Ureter (tissue), 1 donor: ENCODE measurements around the gene PPP1R18. TPM values are rescaled to one million over a fixed set of nuclear protein-coding genes. Genes with fewer than 3 reads are reported as not detected.

ENCODE experiments used
- DNase-seq: peaks from one replicate; pipeline ENCODE4 v3.0.0-alpha.2; 2020; ENCODE audit warnings: low spot score
- total RNA-seq: library from RNA; stranded (reverse); gene quantifications from one replicate; pipeline ENCODE4 v1.2.4, GENCODE V29; 2023
- donor health status: DM: yes; HTN: yes; CAD: no.

Gene PPP1R18
- total RNA-seq, 1 donor from 2014 or later: 31.5 TPM

- DNase-seq: no peak
These were observed 2.8 kb upstream of the PPP1R18 start for GRCh38 chr6:30689022-30689865.

DNA sequence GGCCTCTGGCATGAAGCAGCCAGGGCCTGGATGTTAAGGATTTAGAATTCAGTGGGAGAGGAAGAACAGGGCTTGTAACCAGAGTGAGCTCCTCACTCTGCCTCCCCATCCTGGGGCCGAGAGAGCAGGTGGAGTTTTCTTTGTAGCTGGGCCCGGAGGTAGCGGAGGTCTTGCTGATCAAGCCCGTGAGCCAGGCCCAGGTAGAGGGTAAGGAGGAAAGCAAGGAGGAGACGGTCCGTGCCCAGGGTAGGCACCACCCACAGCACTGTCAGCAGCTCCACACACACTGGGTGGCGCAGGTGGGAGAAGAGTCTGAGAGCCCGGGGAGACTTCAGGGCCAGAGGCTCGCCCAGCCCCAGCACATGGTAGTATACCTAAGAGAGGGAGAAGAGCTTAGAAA, 2.1 kb upstream of the PPP1R18 start:
- no peak for DNase-seq

DNA sequence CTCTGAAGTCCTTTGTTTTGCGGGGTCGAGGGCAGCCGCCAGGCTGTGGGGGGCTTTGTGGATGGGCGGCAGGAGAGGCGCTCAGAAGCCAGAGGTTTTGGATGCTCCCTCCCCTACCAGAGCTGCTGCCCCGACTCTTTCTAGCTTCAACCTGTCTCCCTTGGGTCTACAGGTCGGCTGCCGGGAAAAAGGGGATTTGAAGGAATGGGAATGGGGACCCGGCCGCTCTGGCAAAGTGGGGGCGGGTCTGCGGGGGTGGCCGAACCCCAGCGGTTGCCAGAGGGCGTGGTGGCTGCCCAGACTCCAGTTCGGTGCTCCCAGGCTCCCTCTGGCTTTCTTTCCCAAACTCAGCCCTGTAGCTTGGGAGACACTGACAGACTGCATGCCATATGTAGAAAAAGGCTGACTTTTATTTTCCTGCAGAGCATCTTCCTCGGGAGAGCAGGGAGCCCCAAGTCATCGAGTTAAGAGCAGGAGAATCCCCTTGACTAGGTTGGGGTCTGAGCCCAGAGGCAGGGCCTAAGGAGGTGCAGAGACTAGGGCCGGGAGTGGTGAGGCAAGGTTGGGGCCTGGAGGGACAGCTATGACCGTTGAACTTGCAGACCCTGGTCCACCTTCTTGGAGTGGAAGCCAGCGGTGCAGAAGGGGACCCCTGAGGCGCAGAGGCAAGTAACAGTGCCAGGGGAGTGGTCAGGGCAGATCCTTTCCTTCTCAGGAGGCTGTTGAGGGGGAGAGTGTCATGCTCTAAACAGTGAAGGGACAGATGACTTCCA, 1.4 kb upstream of the PPP1R18 start:
- DNase-seq: peak; percentile 66

GRCh38 chr6:30686908-30687658, 638 bp upstream of the PPP1R18 start:
- DNase-seq: peak; percentile 94

DNA sequence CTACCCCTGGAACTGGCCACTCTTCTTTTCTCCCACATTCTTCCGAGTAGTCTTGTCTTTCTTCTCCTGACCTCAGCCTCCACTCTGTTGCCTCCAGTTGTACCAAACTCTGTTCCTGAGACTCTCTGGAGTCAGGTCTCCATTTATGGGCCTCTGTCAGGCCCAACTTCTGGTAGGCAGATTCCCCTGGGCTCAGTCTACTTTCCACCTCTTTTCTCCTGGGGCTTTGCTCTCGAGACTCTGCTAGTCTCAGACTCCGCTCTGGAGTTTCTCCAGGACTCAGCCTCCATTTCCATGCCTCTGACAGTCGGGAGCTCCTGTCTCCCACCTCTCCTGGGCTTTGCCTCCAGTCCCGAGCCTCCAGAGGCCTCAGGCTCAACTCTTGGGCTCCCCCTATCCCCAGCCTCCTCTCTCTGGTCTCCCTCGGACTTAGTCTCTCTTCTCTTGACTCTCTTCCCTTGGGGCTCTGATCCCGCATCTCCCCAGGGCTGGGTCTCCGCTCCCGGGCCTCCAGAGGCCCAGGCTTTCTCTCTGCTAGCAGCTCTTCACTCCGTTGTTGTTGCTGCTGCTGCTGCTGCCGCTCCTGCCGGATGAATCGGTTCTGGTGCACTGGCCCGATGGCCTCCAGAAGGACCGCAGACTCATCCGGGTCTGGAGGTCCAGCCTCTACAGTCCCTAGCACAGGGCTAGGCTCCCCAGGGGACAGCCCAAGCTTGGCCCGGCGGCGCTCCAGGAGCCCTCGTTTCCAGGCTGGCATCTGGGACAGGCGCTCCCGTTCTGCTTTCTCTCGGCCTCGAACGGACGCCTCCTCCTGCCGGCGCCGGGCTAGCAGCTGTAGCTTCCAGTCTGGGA, 1.1 kb downstream of the PPP1R18 start:
- DNase-seq: no peak

DNA sequence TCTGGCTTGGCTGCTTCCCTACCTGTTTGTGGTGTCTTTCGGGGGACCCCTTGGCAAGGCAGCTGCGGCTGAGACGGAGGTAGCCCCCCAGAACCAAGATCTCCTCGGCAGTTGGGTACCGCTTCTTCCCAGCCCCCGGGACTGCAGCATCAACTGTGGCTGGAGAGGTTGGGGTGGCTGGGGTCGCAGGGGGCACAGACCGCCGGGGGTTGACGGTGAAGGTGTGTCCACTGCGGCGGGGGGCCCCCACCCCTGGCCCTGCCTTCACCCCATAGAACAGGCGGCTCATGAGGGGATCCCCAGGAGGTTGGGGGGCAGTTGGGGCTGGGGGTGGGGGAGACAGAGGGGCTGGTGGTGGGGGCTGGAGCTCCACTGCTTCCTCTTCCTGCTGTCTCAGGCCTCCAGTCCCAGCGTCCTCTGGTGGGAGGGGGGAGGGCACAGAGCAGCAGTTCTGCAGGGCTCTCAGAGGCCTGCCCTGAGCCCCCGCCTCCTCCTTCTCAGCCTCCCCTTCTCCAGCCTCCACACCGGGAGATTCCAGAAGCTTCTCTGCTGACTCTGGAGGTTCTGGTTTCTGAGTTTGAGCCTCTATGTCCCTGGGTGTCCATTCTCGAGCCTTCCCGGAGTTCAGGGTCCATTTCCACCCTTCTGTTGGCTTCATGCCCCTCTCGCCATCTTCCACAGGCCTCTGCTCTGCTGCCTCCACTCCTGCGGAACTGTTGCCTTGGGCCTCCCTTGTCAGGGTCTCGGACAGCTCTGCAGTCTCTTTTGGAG, 1.9 kb downstream of the PPP1R18 start:
- DNase-seq: peak; percentile 62

- no peak for DNase-seq
These were observed 2.5 kb downstream of the PPP1R18 start for GRCh38 chr6:30683980-30684338.

GRCh38 chr6:30683183-30683979, 3.1 kb downstream of the PPP1R18 start:
- peak; percentile 58 for DNase-seq

DNA sequence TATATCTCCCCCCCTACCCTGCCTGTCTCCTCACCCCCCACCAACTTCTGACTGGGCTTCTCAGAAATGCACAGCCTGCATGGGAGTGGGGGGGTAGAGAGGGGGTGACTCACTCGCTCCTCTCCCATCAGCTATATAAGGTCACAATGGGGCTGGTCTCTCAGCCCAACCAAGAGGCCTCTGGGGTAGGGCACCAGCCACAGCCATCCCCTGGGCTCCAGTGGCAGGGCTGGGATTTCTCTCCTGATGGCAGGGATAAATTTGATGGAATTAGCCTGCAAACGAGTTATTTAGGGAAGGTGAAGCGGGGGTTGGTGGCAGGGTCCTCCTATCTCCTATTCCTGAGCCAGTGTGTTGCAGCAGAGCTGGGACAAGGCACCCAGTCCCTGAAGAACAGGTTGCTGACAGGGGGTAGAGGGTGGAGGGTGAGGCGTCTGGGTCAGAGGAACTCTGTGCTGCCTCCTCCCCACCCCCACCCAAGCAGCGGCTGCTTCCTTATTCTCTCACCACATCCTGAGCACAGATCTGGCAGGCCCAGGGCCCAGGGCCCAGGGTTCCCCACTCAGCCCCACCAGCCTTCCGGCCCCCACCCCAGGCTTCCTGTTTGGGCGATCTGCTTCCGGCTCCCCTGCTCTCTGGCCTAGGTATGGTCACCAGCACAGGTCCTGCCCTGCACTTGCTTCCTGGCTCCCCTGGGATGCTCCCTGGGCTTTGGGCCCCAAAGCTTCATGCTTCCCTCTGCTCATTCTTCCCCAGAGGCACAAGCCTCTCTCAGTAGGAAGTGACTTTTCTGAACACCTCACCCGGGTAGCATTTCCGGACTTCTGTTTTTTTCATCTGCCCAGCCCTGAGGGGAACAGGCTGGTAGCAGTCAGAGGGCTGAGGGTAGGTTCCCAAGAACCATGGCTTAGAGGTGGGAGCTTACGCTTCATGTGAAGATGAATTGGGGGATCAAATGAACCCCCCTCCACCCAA, 4.0 kb downstream of the PPP1R18 start:
- peak; percentile 89 for DNase-seq

DNA sequence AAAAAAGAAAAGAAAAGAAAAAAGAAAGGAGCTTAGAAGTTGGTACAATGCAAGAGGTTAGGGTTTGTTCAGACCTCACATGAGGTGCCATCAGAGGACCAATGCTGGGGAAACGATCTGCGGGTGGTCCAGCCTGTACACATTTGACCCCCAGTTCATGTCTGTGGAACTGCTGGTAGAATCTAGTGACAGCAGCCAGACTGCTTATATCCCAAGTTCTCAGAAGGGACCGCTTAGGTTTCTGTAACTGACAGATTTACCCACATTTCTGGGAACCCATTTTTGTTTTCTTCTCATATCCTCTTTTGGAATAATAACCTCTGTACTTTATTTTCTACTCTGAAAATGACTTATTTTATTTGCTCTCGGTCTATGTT, 4.7 kb downstream of the PPP1R18 start:
- DNase-seq: no peak

GRCh38 chr6:30679765-30680535, 6.5 kb downstream of the PPP1R18 start:
- no peak for DNase-seq

DNA sequence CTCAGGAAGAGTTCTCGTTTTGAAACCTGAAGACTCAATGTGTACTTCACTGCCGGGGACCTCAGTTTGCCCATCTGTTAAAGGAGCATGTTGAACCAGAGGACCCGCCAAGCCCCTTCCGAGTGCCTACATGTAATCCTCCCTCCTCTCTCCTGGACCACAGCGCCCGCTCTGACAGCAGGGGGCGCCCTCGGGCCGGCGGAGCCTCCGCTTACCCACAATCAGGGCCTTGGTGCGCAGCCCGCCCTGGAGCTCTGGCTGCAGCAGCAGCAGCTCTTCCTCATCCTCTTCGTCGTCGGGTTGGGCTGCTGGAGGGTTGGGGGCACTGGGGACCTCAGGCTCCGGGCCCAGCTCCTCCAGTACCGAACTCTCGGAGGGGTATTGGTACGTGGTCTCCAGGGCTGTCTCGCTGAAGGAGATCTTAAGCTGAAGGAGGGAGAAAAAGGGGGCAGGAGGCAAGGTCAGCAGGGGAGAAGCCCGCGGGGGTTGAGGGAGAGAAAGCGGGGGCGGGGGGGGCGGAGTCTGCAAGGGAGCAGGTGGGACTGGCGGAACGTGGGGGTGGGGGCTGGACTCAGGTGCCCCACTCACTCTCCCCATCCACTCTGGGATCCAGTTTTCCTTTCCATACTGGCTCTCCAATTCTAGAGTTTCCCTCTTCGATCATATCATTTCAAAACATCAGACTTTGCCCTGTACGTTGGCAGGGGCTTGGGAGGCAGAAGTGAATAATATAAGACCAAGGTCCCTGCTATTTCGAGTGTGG, 7.3 kb downstream of the PPP1R18 start:
- DNase-seq: peak; percentile 91

DNA sequence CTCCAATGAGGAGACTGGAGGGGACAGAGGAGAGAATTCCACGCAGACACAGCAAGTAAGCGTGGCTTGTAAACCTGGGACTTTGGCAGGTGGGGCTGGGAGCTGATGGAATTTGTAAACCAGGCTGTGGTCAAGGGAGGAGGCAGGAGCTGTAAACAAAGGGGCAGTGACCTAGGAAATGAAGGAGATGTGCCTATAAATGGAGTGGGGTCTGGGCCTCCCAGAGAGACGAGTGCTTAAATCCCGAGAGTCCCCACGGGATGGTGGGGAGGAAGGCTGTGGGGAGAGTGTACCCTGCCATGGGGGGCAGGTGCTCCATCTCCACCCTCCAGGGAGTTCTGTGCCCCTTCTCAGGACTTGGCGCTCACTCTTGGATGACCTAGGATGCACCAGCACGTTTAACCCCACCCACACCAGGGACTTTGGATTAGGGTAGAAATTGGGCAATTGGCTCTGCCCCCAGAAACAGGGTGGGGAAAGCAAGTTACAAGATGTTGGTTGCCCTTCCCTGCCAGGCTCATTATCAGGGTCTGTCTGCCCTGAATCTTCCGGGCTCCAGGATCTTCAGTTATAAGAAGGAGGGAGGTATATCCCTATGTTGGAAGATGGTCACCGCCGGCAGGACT, 9.7 kb downstream of the PPP1R18 start:
- no peak for DNase-seq

- peak; percentile 96 for DNase-seq
These were observed 13.8 kb downstream of the PPP1R18 start, which contains the start of gene DHX16 for GRCh38 chr6:30672445-30673253. Gene DHX16, minus strand, starts transcription at chr6:30673006. Its CDS starts 165 bp downstream, at chr6:30672841.

- no peak for DNase-seq
These were observed 15.5 kb downstream of the PPP1R18 start for GRCh38 chr6:30670760-30671527.
